Sigmoid colon (tissue), 7 donors: Measurements from ENCODE around the gene ABCF3. TPM values are rescaled to one million over a fixed set of nuclear protein-coding genes. Genes with fewer than 3 reads are reported as not detected.
A peak's percentile ranks its signal among the peaks of the same experiment; 100 is the strongest.
"Not testable (repeated sequence)": the region's sequence is repeated elsewhere in the genome, so short reads cannot be mapped to it uniquely, and the experiment has no call there.

Experiments
- DNase-seq: peaks from one replicate; pipeline ENCODE4 v3.0.0-alpha.2; 2019
- H3K27ac ChIP-seq, 4 donors: fragments of 200-600 bp; sonication (generic); one replicate each; pipeline ENCODE4 v1.5.1; 2016 to 2019; ENCODE audit warnings: mild to moderate bottlenecking in 1 of 4
- H3K27me3 ChIP-seq, 3 donors: fragments of 200-600 bp; sonication (generic); one replicate each; pipeline ENCODE4 v1.5.1; 2019; ENCODE audit warnings: mild to moderate bottlenecking in 1 of 3
- H3K36me3 ChIP-seq, 4 donors: fragments of 200-600 bp; sonication (generic); one replicate each; pipeline ENCODE4 v1.5.1; 2016 to 2019
- H3K4me1 ChIP-seq, 4 donors: fragments of 200-600 bp; sonication (generic); one replicate each; pipeline ENCODE4 v1.5.1; 2017 to 2019
- H3K4me3 ChIP-seq, 4 donors: fragments of 200-600 bp; sonication (generic); one replicate each; pipeline ENCODE4 v1.5.1; 2017 to 2019; ENCODE audit warnings: mild to moderate bottlenecking in 2 of 4, moderate library complexity in 1 of 4
- H3K9me3 ChIP-seq, 4 donors: fragments of 200-600 bp in 3 of 4; sonication (generic) in 3 of 4; one replicate each; pipeline versions ENCODE4 v1.5.1 to v1.6.1; 2013 to 2019
- CTCF ChIP-seq, 4 experiments: fragments of 450-650 bp in 3 of 4; fragments of 200-600 bp in 1 of 4; IDR thresholded peaks; one replicate each; pipeline ENCODE4 v1.5.1; 2016 to 2019; ENCODE audit warnings: antibody characterized with exemption in 4 of 4, mild to moderate bottlenecking in 3 of 4, moderate library complexity in 2 of 4
- EP300 ChIP-seq, 4 donors: sonication (generic); formaldehyde crosslinking; IDR thresholded peaks; one replicate each; pipeline ENCODE4 v1.6.1; 2017; ENCODE audit warnings: antibody characterized with exemption in 4 of 4
- POLR2A ChIP-seq, 2 donors: fragments of 450-650 bp; IDR thresholded peaks; one replicate each; pipeline ENCODE4 v1.6.1; 2016; ENCODE audit warnings: antibody characterized with exemption in 2 of 2, mild to moderate bottlenecking in 2 of 2, moderate library complexity in 2 of 2
- POLR2AphosphoS5 ChIP-seq, 4 donors: sonication (generic); formaldehyde crosslinking; IDR thresholded peaks; one replicate each; pipeline ENCODE4 v1.6.1; 2017; ENCODE audit warnings: antibody characterized with exemption in 4 of 4
- WGBS, 2 donors: extraction: QIAGEN DNeasy Blood & Tissue Kit; methylation state at CpG; one replicate each; pipeline ENCODE4 v1.1.7; 2013; 5-methylcytosine and 5-hydroxymethylcytosine counted together
- intact Hi-C: fragments of 100-400 bp; cut with DNase I; formaldehyde crosslinking; loops from one replicate; pipeline ENCODE4 v1.15.1; 2023
- polyA plus RNA-seq, 3 donors: library from polyadenylated mRNA; stranded (reverse); fragments of 200-250 nt; gene quantifications; one replicate each; pipeline ENCODE4 v1.2.3, GENCODE V29; 2013
- total RNA-seq, 4 donors: library from RNA; depleted of rRNA; stranded (reverse); fragments of >200 nt; gene quantifications; one replicate each; pipeline ENCODE4 v1.1.0, GENCODE V29; 2016
- donor health status: healthy with polysubstance abuse.
- donor health status: Bipolar disorder and iron deficiency.
- donor health status: healthy.

Gene ABCF3
- total and polyA plus RNA-seq, 7 donors: 32.4 to 51.3 (median 41.3) TPM

GRCh38 chr3:184144505-184144904, 41.5 kb upstream of the ABCF3 start:
- no peaks in the 10 kb centered on the region for H3K9me3 ChIP-seq
- H3K4me1 ChIP-seq: peaks cover 0 to 9% (median 0%) of the 10 kb centered on the region in 4 donors
- 77 to 86% methylated on average over 5 of the region's 5 CpGs for WGBS, 2 donors
- TF ChIP-seq EP300 (IDR thresholded peaks at IDR 0.05) (no peak), POLR2A (IDR thresholded peaks at IDR 0.05) (no peak), CTCF (IDR thresholded peaks at IDR 0.05) (no peak), POLR2AphosphoS5 (IDR thresholded peaks at IDR 0.05) (no peak)
- H3K4me3 ChIP-seq: no peak overlapping the region
- intact Hi-C loops: no loop called here
- H3K27me3 ChIP-seq: no peaks in the 10 kb centered on the region
- no peak overlapping the region for H3K27ac ChIP-seq
- DNase-seq: no peak
- H3K36me3 ChIP-seq: peaks cover 29 to 72% (median 52%) of the 10 kb centered on the region in 4 donors

- peak in 3 of 4 experiments; percentile 22 to 45 (median 37) for TF ChIP-seq CTCF (IDR thresholded peaks at IDR 0.05)
- TF ChIP-seq POLR2A (IDR thresholded peaks at IDR 0.05): no peak
- no peaks in the 10 kb centered on the region for H3K27me3 ChIP-seq
- peaks cover 0 to 9% (median 0%) of the 10 kb centered on the region in 4 donors for H3K4me1 ChIP-seq
- intact Hi-C loops: no loop called here
- peak overlapping the region in 1 of 4 donors; percentile 18 for H3K27ac ChIP-seq
- 20 to 42% methylated on average over 4 of the region's 4 CpGs for WGBS, 2 donors
- H3K4me3 ChIP-seq: no peak overlapping the region
- H3K9me3 ChIP-seq: no peaks in the 10 kb centered on the region
- H3K36me3 ChIP-seq: peaks cover 29 to 66% (median 49%) of the 10 kb centered on the region in 4 donors
- DNase-seq: no peak
Observed at GRCh38 chr3:184145111-184145524, 40.9 kb upstream of the ABCF3 start.

GRCh38 chr3:184145751-184146270, 40.2 kb upstream of the ABCF3 start:
- no peak for DNase-seq
- H3K9me3 ChIP-seq: no peaks in the 10 kb centered on the region
- H3K4me3 ChIP-seq: no peak overlapping the region
- intact Hi-C loops: no loop called here
- H3K36me3 ChIP-seq: peaks cover 29 to 59% (median 42%) of the 10 kb centered on the region in 4 donors
- peak overlapping the region in 1 of 4 donors; percentile 18 for H3K27ac ChIP-seq
- peaks cover 0 to 9% (median 0%) of the 10 kb centered on the region in 4 donors for H3K4me1 ChIP-seq
- H3K27me3 ChIP-seq: no peaks in the 10 kb centered on the region
- WGBS, 2 donors: 43 to 76% methylated on average over 8 of the region's 8 CpGs
- no peak for TF ChIP-seq POLR2AphosphoS5 (IDR thresholded peaks at IDR 0.05)
- no peak for TF ChIP-seq EP300 (IDR thresholded peaks at IDR 0.05)
- TF ChIP-seq POLR2A (IDR thresholded peaks at IDR 0.05): no peak
- TF ChIP-seq CTCF (IDR thresholded peaks at IDR 0.05): no peak

GRCh38 chr3:184148076-184148475, 37.9 kb upstream of the ABCF3 start:
- TF ChIP-seq POLR2A (IDR thresholded peaks at IDR 0.05) (no peak), POLR2AphosphoS5 (IDR thresholded peaks at IDR 0.05) (no peak), CTCF (IDR thresholded peaks at IDR 0.05) (no peak), EP300 (IDR thresholded peaks at IDR 0.05) (no peak)
- DNase-seq: no peak
- Histone ChIP-seq H3K36me3 (peaks cover 16 to 37% (median 24%) of the 10 kb centered on the region in 4 donors), H3K4me1 (peaks cover 0 to 9% (median 0%) of the 10 kb centered on the region in 4 donors), H3K27me3 (no peaks in the 10 kb centered on the region), H3K9me3 (no peaks in the 10 kb centered on the region), H3K27ac (no peak overlapping the region), H3K4me3 (no peak overlapping the region)
- WGBS, 2 donors: 35 to 79% methylated on average over 3 of the region's 3 CpGs
- intact Hi-C loops: no loop called here

- Histone ChIP-seq H3K4me3 (no peak overlapping the region), H3K9me3 (no peaks in the 10 kb centered on the region), H3K36me3 (peaks cover 6 to 26% (median 14%) of the 10 kb centered on the region in 4 donors), H3K27ac (no peak overlapping the region), H3K27me3 (no peaks in the 10 kb centered on the region), H3K4me1 (peaks cover 0 to 18% (median 7%) of the 10 kb centered on the region in 4 donors)
- 92% methylated on average over 6 of the region's 6 CpGs for WGBS, 2 donors
- no peak for DNase-seq
- intact Hi-C loops: no loop called here
- TF ChIP-seq POLR2AphosphoS5 (IDR thresholded peaks at IDR 0.05) (no peak), CTCF (IDR thresholded peaks at IDR 0.05) (no peak), EP300 (IDR thresholded peaks at IDR 0.05) (no peak), POLR2A (IDR thresholded peaks at IDR 0.05) (no peak)
Observed at GRCh38 chr3:184149123-184149522, 36.9 kb upstream of the ABCF3 start.

- intact Hi-C loops, H3K9me3 ChIP-seq, H3K27me3 ChIP-seq, H3K27ac ChIP-seq, DNase-seq, H3K4me3 ChIP-seq: not testable (repeated sequence)
- H3K4me1 ChIP-seq: peaks cover 0 to 23% (median 13%) of the 10 kb centered on the region in 4 donors
- WGBS, 2 donors: 63 to 77% methylated on average over 6 of the region's 6 CpGs
- H3K36me3 ChIP-seq: peaks cover 0 to 20% (median 7%) of the 10 kb centered on the region in 4 donors
Observed at GRCh38 chr3:184149770-184150169, 36.2 kb upstream of the ABCF3 start.
